ENCODE data around the gene EGR4. TPM values are rescaled to one million over a fixed set of nuclear protein-coding genes. Genes with fewer than 3 reads are reported as not detected.

EGR4 gene
- total and polyA plus RNA-seq, 2 experiments from 2014 or later, result 0.23 TPM; not detected in 1

DNA sequence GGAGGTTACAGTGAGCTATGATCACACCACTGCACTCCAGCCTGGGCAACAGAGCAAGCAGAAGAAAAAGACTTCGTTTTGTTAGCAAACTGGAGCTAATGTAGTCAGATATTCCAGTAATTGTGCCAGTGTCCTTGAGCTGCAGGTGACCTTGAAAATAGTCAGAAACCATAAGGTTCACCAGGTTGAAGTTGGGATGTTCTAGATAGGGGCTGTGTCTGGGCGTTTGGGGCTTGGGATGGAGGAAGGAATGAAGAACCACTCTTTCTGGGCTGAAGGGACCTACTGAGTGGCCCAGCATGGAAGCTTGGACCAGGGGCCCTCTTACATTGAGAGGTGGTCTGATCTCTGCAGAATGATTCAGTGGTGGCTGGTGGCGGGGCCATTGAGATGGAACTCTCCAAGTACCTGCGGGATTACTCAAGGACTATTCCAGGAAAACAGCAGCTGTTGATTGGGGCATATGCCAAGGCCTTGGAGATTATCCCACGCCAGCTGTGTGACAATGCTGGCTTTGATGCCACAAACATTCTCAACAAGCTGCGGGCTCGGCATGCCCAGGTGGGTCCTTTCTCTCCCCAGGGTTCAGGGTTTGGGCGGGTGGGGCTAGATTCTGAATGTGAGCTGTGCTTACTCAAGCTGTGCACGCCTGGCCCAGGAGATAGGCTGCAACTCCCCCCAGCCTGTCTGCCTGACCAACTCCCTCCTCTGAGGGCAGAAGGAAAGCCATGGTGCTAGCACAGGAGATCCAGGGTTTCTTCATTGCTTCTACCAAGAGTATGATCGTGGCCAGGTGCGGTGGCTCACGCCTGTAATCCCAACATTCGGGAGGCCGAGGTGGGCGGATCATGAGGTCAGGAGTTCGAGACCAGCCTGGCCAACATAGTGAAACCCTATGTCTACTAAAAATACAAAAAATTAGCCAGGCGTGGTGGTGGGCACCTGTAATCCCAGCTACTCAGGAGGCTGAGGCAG is 42.2 kb downstream of the EGR4 start:
- H3K27ac ChIP-seq (ENCODE audit: low read depth), result no peak overlapping the region
- ATAC-seq (no peak), DNase-seq (ENCODE audit: low spot score) (no peak)
- Mint-ChIP-seq H3K4me3 (no peak overlapping the region), H3K27me3 (ENCODE audit: insufficient read depth, low read depth, poor library complexity) (peaks cover 7% of the 10 kb centered on the region), H3K4me1 (peaks cover 16% of the 10 kb centered on the region; the same call in 2 of the 3 replicates), H3K27ac (no peak overlapping the region), H3K9me3 (no peaks in the 10 kb centered on the region), H3K36me3 (ENCODE audit: low read depth) (peaks cover 76% of the 10 kb centered on the region)
- no peak overlapping the region for H3K4me3 ChIP-seq
- no peak overlapping the region for H3K4me2 ChIP-seq
- no peak overlapping the region for H2AFZ ChIP-seq
- H3K4me1 ChIP-seq (ENCODE audit: insufficient read depth), result peaks cover 4% of the 10 kb centered on the region; the same call in 1 of the 2 replicates
- peaks cover 38% of the 10 kb centered on the region for H3K36me3 ChIP-seq (ENCODE audit: insufficient read depth)
- H3K9me2 ChIP-seq (ENCODE audit: insufficient read depth), result no peaks in the 10 kb centered on the region
- H3F3A ChIP-seq (replicated peaks; ENCODE audit: low read depth), result peaks cover 11% of the 10 kb centered on the region; the same call in 1 of the 2 replicates
- TF ChIP-seq POLR2AphosphoS5 (IDR thresholded peaks at IDR 0.05; ENCODE audit: low read depth), result no peak
- no peak for TF ChIP-seq JUNB (IDR thresholded peaks at IDR 0.05; ENCODE audit: unreplicated experiment)
- TF ChIP-seq EZH2phosphoT487 (IDR thresholded peaks at IDR 0.05; ENCODE audit: unreplicated experiment), result no peak
- TF ChIP-seq, protein P1, sequence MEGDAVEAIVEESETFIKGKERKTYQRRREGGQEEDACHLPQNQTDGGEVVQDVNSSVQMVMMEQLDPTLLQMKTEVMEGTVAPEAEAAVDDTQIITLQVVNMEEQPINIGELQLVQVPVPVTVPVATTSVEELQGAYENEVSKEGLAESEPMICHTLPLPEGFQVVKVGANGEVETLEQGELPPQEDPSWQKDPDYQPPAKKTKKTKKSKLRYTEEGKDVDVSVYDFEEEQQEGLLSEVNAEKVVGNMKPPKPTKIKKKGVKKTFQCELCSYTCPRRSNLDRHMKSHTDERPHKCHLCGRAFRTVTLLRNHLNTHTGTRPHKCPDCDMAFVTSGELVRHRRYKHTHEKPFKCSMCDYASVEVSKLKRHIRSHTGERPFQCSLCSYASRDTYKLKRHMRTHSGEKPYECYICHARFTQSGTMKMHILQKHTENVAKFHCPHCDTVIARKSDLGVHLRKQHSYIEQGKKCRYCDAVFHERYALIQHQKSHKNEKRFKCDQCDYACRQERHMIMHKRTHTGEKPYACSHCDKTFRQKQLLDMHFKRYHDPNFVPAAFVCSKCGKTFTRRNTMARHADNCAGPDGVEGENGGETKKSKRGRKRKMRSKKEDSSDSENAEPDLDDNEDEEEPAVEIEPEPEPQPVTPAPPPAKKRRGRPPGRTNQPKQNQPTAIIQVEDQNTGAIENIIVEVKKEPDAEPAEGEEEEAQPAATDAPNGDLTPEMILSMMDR (conservative IDR thresholded peaks at IDR 0.05; ENCODE audit: low read depth in 2 of 2), result no peak
- TF ChIP-seq NANOG (IDR thresholded peaks at IDR 0.05; ENCODE audit: borderline replicate concordance), result no peak
- TF ChIP-seq, protein P2, sequence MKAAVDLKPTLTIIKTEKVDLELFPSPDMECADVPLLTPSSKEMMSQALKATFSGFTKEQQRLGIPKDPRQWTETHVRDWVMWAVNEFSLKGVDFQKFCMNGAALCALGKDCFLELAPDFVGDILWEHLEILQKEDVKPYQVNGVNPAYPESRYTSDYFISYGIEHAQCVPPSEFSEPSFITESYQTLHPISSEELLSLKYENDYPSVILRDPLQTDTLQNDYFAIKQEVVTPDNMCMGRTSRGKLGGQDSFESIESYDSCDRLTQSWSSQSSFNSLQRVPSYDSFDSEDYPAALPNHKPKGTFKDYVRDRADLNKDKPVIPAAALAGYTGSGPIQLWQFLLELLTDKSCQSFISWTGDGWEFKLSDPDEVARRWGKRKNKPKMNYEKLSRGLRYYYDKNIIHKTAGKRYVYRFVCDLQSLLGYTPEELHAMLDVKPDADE (IDR thresholded peaks at IDR 0.05), result no peak
- no peak for TF ChIP-seq ZNF114 (CRISPR knock-in tag; IDR thresholded peaks at IDR 0.05)
- no peak for TF ChIP-seq ZNF331 (CRISPR knock-in tag; IDR thresholded peaks at IDR 0.05; ENCODE audit: low read depth)
- TF ChIP-seq, protein P3, sequence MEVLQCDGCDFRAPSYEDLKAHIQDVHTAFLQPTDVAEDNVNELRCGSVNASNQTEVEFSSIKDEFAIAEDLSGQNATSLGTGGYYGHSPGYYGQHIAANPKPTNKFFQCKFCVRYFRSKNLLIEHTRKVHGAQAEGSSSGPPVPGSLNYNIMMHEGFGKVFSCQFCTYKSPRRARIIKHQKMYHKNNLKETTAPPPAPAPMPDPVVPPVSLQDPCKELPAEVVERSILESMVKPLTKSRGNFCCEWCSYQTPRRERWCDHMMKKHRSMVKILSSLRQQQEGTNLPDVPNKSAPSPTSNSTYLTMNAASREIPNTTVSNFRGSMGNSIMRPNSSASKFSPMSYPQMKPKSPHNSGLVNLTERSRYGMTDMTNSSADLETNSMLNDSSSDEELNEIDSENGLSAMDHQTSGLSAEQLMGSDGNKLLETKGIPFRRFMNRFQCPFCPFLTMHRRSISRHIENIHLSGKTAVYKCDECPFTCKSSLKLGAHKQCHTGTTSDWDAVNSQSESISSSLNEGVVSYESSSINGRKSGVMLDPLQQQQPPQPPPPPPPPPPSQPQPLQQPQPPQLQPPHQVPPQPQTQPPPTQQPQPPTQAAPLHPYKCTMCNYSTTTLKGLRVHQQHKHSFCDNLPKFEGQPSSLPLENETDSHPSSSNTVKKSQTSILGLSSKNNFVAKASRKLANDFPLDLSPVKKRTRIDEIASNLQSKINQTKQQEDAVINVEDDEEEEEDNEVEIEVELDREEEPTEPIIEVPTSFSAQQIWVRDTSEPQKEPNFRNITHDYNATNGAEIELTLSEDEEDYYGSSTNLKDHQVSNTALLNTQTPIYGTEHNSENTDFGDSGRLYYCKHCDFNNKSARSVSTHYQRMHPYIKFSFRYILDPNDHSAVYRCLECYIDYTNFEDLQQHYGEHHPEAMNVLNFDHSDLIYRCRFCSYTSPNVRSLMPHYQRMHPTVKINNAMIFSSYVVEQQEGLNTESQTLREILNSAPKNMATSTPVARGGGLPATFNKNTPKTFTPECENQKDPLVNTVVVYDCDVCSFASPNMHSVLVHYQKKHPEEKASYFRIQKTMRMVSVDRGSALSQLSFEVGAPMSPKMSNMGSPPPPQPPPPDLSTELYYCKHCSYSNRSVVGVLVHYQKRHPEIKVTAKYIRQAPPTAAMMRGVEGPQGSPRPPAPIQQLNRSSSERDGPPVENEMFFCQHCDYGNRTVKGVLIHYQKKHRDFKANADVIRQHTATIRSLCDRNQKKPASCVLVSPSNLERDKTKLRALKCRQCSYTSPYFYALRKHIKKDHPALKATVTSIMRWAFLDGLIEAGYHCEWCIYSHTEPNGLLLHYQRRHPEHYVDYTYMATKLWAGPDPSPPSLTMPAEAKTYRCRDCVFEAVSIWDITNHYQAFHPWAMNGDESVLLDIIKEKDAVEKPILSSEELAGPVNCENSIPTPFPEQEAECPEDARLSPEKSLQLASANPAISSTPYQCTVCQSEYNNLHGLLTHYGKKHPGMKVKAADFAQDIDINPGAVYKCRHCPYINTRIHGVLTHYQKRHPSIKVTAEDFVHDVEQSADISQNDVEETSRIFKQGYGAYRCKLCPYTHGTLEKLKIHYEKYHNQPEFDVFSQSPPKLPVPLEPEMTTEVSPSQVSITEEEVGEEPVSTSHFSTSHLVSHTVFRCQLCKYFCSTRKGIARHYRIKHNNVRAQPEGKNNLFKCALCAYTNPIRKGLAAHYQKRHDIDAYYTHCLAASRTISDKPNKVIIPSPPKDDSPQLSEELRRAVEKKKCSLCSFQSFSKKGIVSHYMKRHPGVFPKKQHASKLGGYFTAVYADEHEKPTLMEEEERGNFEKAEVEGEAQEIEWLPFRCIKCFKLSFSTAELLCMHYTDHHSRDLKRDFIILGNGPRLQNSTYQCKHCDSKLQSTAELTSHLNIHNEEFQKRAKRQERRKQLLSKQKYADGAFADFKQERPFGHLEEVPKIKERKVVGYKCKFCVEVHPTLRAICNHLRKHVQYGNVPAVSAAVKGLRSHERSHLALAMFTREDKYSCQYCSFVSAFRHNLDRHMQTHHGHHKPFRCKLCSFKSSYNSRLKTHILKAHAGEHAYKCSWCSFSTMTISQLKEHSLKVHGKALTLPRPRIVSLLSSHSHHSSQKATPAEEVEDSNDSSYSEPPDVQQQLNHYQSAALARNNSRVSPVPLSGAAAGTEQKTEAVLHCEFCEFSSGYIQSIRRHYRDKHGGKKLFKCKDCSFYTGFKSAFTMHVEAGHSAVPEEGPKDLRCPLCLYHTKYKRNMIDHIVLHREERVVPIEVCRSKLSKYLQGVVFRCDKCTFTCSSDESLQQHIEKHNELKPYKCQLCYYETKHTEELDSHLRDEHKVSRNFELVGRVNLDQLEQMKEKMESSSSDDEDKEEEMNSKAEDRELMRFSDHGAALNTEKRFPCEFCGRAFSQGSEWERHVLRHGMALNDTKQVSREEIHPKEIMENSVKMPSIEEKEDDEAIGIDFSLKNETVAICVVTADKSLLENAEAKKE (CRISPR knock-in tag; IDR thresholded peaks at IDR 0.05), result no peak
- no peak for TF ChIP-seq CREB1 (CRISPR knock-in tag; IDR thresholded peaks at IDR 0.05; ENCODE audit: low read depth)
- H3K27me3 ChIP-seq (ENCODE audit: insufficient read depth), result no peaks in the 10 kb centered on the region
- H4K20me1 ChIP-seq (replicated peaks; ENCODE audit: insufficient read depth), result peaks cover 50% of the 10 kb centered on the region
- no peaks in the 10 kb centered on the region for H3K79me2 ChIP-seq (replicated peaks; ENCODE audit: insufficient read depth)

Measured in GM23338 (cell line).